ENCODE results near the gene OR10A2. TPM values are rescaled to one million over a fixed set of nuclear protein-coding genes. Genes with fewer than 3 reads are reported as not detected.
"Not testable (repeated sequence)": the region's sequence is repeated elsewhere in the genome, so short reads cannot be mapped to it uniquely, and the experiment has no call there.

Gene OR10A2
- total RNA-seq, 2 donors from 2014 or later: not detected

DNA sequence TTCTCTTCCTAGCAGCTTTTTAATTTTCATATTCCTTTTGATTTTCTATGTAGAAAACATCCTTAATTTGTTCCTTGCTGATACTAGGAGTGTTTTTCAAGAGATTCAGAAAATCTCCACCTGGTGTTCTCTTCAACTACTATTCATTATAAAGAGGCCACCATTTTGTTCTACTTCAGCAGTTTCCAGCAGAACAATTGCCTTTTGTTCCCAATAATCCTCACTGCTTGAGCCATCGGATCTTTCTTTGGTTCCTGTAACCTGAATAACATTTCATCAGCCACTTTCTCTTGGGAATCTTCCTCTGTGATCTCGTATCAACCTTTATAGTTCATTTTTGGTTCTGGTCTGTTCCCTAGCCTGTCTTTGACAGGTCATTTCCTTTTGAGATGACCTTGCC lies 19.2 kb upstream of the OR10A2 start:
- Histone ChIP-seq H3K4me1 (ENCODE audit: control insufficient read depth in 1 of 2, low read depth in 2 of 2) (no peaks in the 10 kb centered on the region), H3K9me3 (no peaks in the 10 kb centered on the region), H3K27me3 (replicated peaks; ENCODE audit: insufficient read depth) (no peaks in the 10 kb centered on the region), H3K27ac (no peak overlapping the region), H3K36me3 (no peaks in the 10 kb centered on the region), H3K4me3 (no peak overlapping the region)
- DNase-seq (ENCODE audit: low spot score): no peak
- no peak for ATAC-seq (ENCODE audit: insufficient number of reproducible peaks, low FRiP score, low read depth)
- no peak for TF ChIP-seq CTCF (IDR thresholded peaks at IDR 0.05)

GRCh38 chr11:6844356-6844755 lies 18.5 kb upstream of the OR10A2 start:
- TF ChIP-seq CTCF (IDR thresholded peaks at IDR 0.05): no peak
- no peaks in the 10 kb centered on the region for H3K9me3 ChIP-seq
- no peaks in the 10 kb centered on the region for H3K4me1 ChIP-seq (ENCODE audit: control insufficient read depth in 1 of 2, low read depth in 2 of 2)
- no peak for DNase-seq (ENCODE audit: low spot score)
- no peaks in the 10 kb centered on the region for H3K36me3 ChIP-seq
- H3K27ac ChIP-seq: no peak overlapping the region
- no peak for ATAC-seq (ENCODE audit: insufficient number of reproducible peaks, low FRiP score, low read depth)
- no peaks in the 10 kb centered on the region for H3K27me3 ChIP-seq (replicated peaks; ENCODE audit: insufficient read depth)
- no peak overlapping the region for H3K4me3 ChIP-seq

DNA sequence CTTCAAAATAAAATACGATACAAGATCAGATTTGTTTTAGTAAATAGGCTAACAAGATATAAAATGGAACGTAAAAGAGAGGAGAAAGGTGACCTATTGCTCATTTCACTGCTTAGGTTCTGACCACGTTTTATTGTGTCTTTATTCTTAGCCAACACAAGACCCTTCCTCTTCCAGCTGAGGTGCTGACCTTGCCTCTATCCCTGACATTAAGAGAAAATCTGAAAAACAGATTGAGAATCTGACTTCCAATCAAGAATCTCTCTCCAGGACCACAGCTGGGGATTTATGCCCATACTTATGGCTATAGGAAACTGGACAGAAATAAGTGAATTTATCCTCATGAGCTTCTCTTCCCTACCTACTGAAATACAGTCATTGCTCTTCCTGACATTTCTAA lies 17.5 kb upstream of the OR10A2 start, which contains the start of gene OR10A5:
OR10A5 (plus strand) TSS at position 301 of the 400 bp plus-strand sequence; CDS start at position 301, 0 bp downstream.
- TF ChIP-seq CTCF (IDR thresholded peaks at IDR 0.05): no peak

GRCh38 chr11:6850526-6850925 lies 12.3 kb upstream of the OR10A2 start:
- Histone ChIP-seq H3K4me3 (no peak overlapping the region), H3K9me3 (no peaks in the 10 kb centered on the region), H3K36me3 (no peaks in the 10 kb centered on the region), H3K4me1 (ENCODE audit: control insufficient read depth in 1 of 2, low read depth in 2 of 2) (no peaks in the 10 kb centered on the region), H3K27ac (no peak overlapping the region), H3K27me3 (replicated peaks; ENCODE audit: insufficient read depth) (no peaks in the 10 kb centered on the region)
- TF ChIP-seq CTCF (IDR thresholded peaks at IDR 0.05): no peak
- ATAC-seq (ENCODE audit: insufficient number of reproducible peaks, low FRiP score, low read depth) (no peak), DNase-seq (ENCODE audit: low spot score) (no peak)

More for the DNA sequence above, 17.5 kb upstream of the OR10A2 start, which contains the start of gene OR10A5:
- H3K27me3 ChIP-seq (replicated peaks; ENCODE audit: insufficient read depth): no peaks in the 10 kb centered on the region
- ATAC-seq (ENCODE audit: insufficient number of reproducible peaks, low FRiP score, low read depth) (no peak), DNase-seq (ENCODE audit: low spot score) (no peak)
- no peak within 1 kb of the TSS for H3K27ac ChIP-seq
- H3K36me3 ChIP-seq: no peaks in the 10 kb centered on the region
- H3K4me3 ChIP-seq: no peak within 1 kb of the TSS
- H3K4me1 ChIP-seq (ENCODE audit: control insufficient read depth in 1 of 2, low read depth in 2 of 2): no peaks in the 10 kb centered on the region
- H3K9me3 ChIP-seq: no peaks in the 10 kb centered on the region

GRCh38 chr11:6854801-6855200 lies 8.1 kb upstream of the OR10A2 start:
- DNase-seq (ENCODE audit: low spot score); H3K9me3 ChIP-seq; H3K4me1 ChIP-seq (ENCODE audit: control insufficient read depth in 1 of 2, low read depth in 2 of 2); H3K27me3 ChIP-seq (replicated peaks; ENCODE audit: insufficient read depth); H3K36me3 ChIP-seq; H3K4me3 ChIP-seq; H3K27ac ChIP-seq; ATAC-seq (ENCODE audit: insufficient number of reproducible peaks, low FRiP score, low read depth): not testable (repeated sequence)

DNA sequence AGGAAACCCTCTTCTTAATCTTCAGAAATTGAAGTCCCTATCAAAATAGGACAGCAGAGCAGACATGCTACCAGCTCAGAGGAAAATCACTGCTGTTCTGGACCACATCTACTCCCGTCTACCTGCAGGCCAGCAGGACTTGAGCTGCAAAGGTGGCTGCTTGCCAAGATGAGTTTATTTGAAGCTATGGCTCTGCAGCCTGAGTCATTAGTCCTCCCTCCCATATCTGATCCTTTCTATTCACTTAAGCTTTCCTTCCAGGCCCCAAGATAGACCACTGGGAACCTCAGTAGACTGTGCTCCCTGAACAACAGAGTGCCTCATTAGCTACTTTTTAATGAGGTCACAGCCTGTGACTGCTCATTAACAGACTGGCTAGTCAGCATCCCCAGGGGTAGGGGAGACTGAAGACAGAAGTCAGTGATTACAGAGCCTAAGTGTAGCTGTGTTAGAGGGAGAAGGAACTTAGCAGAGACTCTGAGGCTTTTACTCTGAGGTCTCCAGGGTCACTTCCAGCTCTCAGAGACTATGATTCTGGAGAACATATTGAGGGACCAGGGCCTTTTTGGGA lies 6.8 kb upstream of the OR10A2 start:
- H3K27me3 ChIP-seq (replicated peaks; ENCODE audit: insufficient read depth): no peaks in the 10 kb centered on the region
- no peak for TF ChIP-seq CTCF (IDR thresholded peaks at IDR 0.05)
- H3K4me3 ChIP-seq: no peak overlapping the region
- no peaks in the 10 kb centered on the region for H3K36me3 ChIP-seq
- H3K9me3 ChIP-seq: no peaks in the 10 kb centered on the region
- no peaks in the 10 kb centered on the region for H3K4me1 ChIP-seq (ENCODE audit: control insufficient read depth in 1 of 2, low read depth in 2 of 2)
- no peak for DNase-seq (ENCODE audit: low spot score)
- H3K27ac ChIP-seq: no peak overlapping the region
- no peak for ATAC-seq (ENCODE audit: insufficient number of reproducible peaks, low FRiP score, low read depth)

All from thoracic aorta (tissue), 2 donors.